Peyer's patch (tissue), 4 donors: ENCODE data around the gene CACNA1G. TPM values are rescaled to one million over a fixed set of nuclear protein-coding genes. Genes with fewer than 3 reads are reported as not detected.

Experiments used
- DNase-seq, 3 donors: peaks; one replicate each; pipeline ENCODE4 v3.0.0-alpha.2; 2017 to 2019
- H3K27ac ChIP-seq, 4 donors: fragments of 200-600 bp; sonication (generic); one replicate each; pipeline ENCODE4 v1.5.1; 2016 to 2019
- H3K27me3 ChIP-seq, 2 donors: fragments of 200-600 bp; sonication (generic); one replicate each; pipeline ENCODE4 v1.5.1; 2019
- H3K36me3 ChIP-seq, 3 donors: fragments of 200-600 bp; sonication (generic); one replicate each; pipeline ENCODE4 v1.5.1; 2016 to 2019
- H3K4me1 ChIP-seq, 4 donors: fragments of 200-600 bp; sonication (generic); one replicate each; pipeline ENCODE4 v1.5.1; 2016 to 2019
- H3K4me3 ChIP-seq, 4 donors: fragments of 200-600 bp; sonication (generic); 1 replicate in 3 of 4; 2 replicates in 1 of 4; pipeline ENCODE4 v1.5.1; 2016 to 2019; ENCODE audit warnings: mild to moderate bottlenecking in 1 of 4
- H3K9me3 ChIP-seq, 4 donors: fragments of 200-600 bp; sonication (generic); one replicate each; pipeline ENCODE4 v1.5.1; 2016 to 2019; ENCODE audit warnings: mild to moderate bottlenecking in 1 of 4
- CTCF ChIP-seq, 6 experiments: fragments of 450-650 bp in 4 of 6; fragments of 200-600 bp in 2 of 6; sonication (generic) in 1 of 6; IDR thresholded peaks; one replicate each; pipeline ENCODE4 v1.5.1; 2017 to 2019; ENCODE audit warnings: antibody characterized with exemption in 6 of 6, mild to moderate bottlenecking in 3 of 6, moderate library complexity in 1 of 6
- POLR2A ChIP-seq, 2 donors: fragments of 450-650 bp; IDR thresholded peaks; one replicate each; pipeline ENCODE4 v1.5.1; 2017; ENCODE audit warnings: antibody characterized with exemption in 2 of 2, mild to moderate bottlenecking in 2 of 2, moderate library complexity in 2 of 2
- total RNA-seq, 4 donors: library from RNA; depleted of rRNA; stranded (reverse); fragments of >200 nt; gene quantifications; one replicate each; pipeline ENCODE4 v1.1.0, GENCODE V29; 2016

Gene CACNA1G
- total RNA-seq, 4 donors from 2014 or later = not detected

DNA sequence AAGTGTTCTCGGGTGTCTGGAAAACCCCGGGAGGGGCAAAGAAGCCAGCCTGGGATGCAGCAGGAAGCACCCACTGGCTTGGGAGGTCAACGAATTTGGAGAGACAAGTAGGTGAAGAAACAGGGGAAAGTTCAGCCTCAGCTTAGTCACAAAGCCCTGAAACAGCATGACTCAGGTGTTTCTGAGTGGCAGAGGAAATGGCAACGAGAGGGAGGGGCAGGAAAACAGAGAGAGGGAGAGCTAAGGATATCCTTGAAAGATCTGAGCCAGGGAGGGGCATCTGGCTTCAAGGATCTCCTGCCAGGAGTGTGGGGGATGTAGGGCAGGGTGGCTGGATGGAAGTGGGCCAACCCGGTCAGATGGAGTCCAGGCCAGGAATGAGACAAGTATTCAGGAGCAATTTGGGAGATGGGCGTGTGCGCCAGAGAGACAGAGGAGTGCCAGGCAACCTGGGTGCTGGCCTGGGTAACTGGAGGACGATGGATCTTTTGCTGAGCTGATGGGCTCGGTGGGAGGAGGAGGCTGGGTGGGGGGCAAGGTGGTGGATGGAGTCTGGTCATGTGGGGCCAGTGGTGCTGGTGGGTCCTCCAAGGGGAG is 101.4 kb downstream of the CACNA1G start:
- Histone ChIP-seq H3K4me1 (peaks cover 0 to 54% (median 10%) of the 10 kb centered on the region in 4 donors), H3K4me3 (no peak overlapping the region), H3K27ac (peak overlapping the region in 3 of 4 donors; percentile 69 to 92 (median 79)), H3K27me3 (no peaks in the 10 kb centered on the region), H3K36me3 (no peaks in the 10 kb centered on the region), H3K9me3 (no peaks in the 10 kb centered on the region)
- peak in 2 of 3 donors; percentile 77 to 86 for DNase-seq
- TF ChIP-seq POLR2A (IDR thresholded peaks at IDR 0.05) (peak in 1 of 2 donors; percentile 45), CTCF (IDR thresholded peaks at IDR 0.05) (no peak)

GRCh38 chr17:50662632-50663225 is 102.2 kb downstream of the CACNA1G start:
- H3K36me3 ChIP-seq = no peaks in the 10 kb centered on the region

GRCh38 chr17:50663812-50664374 is 103.4 kb downstream of the CACNA1G start:
- peak in 2 of 3 donors; percentile 64 to 74 for DNase-seq
- Histone ChIP-seq H3K36me3 (no peaks in the 10 kb centered on the region), H3K27me3 (no peaks in the 10 kb centered on the region), H3K4me1 (peaks cover 0 to 56% (median 9%) of the 10 kb centered on the region in 4 donors), H3K4me3 (no peak overlapping the region), H3K27ac (peak overlapping the region in 1 of 4 donors; percentile 25), H3K9me3 (no peaks in the 10 kb centered on the region)
- TF ChIP-seq CTCF (IDR thresholded peaks at IDR 0.05) (no peak), POLR2A (IDR thresholded peaks at IDR 0.05) (no peak)

More at GRCh38 chr17:50662632-50663225, 102.2 kb downstream of the CACNA1G start:
- Histone ChIP-seq H3K4me3 (no peak overlapping the region), H3K9me3 (no peaks in the 10 kb centered on the region), H3K27me3 (no peaks in the 10 kb centered on the region), H3K27ac (peak overlapping the region in 1 of 4 donors; percentile 69), H3K4me1 (peaks cover 0 to 57% (median 9%) of the 10 kb centered on the region in 4 donors)
- no peak for TF ChIP-seq POLR2A (IDR thresholded peaks at IDR 0.05)
- no peak for TF ChIP-seq CTCF (IDR thresholded peaks at IDR 0.05)
- DNase-seq = no peak

DNA sequence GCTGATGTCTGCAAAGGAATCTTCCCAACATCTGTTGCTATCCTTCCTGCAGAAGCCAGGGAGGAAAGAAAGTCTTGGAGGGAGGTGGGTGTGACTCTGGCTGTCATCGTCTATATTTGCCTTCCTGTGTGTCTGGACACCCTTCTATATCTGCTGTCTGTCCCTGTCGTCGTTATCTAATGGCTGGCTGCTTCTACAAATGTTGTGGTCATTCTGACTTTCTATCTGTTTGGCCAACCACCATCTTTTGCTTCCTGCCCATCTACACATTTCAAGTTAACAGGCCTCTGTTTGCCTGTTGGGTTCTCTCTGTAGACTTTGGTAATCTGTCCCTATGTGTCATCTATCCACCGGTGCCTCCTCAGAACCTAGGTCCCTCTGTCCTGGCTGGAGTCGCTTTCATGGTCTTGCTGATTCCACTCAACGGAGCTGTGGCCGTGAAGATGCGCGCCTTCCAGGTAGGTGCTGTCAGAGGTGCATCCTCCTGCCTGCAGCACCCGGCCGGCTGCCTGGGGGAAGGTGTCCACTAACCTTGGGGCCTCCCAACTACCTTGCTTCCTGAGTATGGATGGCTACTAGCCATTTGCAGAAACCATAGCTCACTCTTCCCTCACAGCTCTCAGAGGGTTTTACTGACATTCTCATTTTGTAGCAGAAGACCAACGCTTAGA is 104.4 kb downstream of the CACNA1G start:
- Histone ChIP-seq H3K9me3 (no peaks in the 10 kb centered on the region), H3K4me1 (peaks cover 0 to 47% (median 7%) of the 10 kb centered on the region in 4 donors), H3K36me3 (peaks cover 0 to 4% (median 0%) of the 10 kb centered on the region in 3 donors), H3K27ac (no peak overlapping the region), H3K27me3 (no peaks in the 10 kb centered on the region), H3K4me3 (no peak overlapping the region)
- TF ChIP-seq POLR2A (IDR thresholded peaks at IDR 0.05) (no peak), CTCF (IDR thresholded peaks at IDR 0.05) (no peak)
- no peak for DNase-seq

- H3K4me3 ChIP-seq = no peak overlapping the region
- DNase-seq = no peak
- H3K4me1 ChIP-seq = peaks cover 0 to 38% (median 3%) of the 10 kb centered on the region in 4 donors
- no peak for TF ChIP-seq POLR2A (IDR thresholded peaks at IDR 0.05)
- H3K9me3 ChIP-seq = no peaks in the 10 kb centered on the region
- no peaks in the 10 kb centered on the region for H3K27me3 ChIP-seq
- peaks cover 0 to 9% (median 0%) of the 10 kb centered on the region in 3 donors for H3K36me3 ChIP-seq
- H3K27ac ChIP-seq = no peak overlapping the region
These were observed 105.3 kb downstream of the CACNA1G start for GRCh38 chr17:50665838-50666237.
